NCI-H1694 (cell line): ENCODE data around the gene INPP4B.

Experiments used
- DNase-seq: peaks from one replicate; lab custom pipeline; 2025; lab: John Stamatoyannopoulos, UW

INPP4B gene

DNA sequence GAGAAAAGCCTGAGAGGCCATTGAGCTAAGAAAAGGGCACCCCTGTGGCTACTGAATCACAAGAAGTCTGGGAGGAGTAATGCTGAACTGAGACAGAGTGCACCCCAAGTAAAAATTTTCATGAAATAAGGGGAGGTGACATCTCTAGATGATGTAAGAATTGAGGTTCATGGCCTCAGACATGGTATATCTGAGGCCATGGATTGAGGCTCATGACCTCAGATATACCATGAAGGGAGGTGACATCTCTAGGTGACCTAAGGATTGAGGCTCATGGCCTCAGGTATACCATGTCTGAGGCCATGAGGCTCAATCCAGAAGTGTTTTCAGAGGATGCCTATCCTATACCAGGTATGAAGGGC lies 560.9 kb downstream of the INPP4B start:
- DNase-seq: no peak

DNA sequence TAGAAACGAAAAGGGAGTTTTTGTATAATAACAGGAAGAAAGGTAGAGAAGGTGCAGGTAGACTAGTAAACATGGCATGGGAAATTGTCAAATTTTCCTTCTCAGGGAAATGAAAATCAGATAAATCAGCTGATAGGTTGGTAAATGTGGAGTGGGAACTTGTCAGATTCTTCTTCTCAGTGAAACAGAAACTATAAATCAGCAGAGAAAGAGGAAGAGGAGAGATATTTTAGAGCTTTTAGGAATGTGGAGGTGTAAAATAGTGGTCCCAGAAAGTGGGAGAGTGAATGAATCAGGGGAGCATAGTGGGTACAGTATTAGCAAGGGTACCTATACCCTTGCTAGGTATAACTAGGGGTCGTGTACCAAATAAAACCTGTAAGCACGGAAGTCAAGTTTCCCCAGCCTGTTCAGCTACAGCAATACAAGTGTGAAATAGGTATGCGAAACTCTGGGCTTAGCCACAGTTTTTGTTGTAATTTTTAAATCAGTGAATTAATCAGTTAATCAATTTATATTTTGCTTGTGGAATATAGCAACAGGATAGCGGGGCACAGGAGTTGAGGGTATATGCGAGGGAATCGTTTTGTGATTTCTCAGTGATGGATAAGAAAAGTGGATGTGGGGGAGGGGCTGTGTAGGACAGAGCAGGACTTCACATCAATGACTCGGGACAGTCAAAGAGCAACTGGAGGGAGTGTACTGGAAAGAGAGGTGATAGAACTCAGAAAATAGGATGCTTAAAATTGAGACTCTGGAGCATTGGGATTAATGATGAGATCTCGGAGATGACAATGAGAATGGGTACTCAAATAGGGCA lies 561.5 kb downstream of the INPP4B start:
- no peak for DNase-seq

DNA sequence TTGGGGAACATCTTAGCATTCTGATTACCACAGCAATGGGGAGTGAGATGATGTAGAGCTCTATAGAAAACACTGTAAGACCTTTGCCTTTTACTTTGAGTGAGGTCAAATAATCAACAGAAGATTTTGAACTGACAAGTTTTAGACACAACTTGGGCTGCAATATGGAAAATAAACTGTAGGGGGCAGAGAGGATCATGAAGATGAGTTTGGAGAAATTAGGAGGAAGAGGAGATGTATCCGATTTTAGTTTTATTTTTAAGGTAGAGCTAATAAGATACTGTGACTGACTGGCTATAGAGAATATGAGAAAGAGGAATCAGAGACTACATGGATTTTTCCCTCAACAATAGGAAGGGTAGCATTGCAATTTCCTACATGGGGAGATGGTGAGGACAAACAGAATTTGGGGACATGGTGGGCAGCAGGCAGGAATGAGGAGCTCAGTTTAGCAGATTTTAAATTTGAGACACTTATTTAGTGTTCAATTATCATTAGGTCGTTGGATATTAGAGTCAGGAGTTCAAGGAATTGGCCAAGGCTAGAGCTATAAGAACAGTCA lies 563.1 kb downstream of the INPP4B start:
- peak; percentile 2 for DNase-seq

DNA sequence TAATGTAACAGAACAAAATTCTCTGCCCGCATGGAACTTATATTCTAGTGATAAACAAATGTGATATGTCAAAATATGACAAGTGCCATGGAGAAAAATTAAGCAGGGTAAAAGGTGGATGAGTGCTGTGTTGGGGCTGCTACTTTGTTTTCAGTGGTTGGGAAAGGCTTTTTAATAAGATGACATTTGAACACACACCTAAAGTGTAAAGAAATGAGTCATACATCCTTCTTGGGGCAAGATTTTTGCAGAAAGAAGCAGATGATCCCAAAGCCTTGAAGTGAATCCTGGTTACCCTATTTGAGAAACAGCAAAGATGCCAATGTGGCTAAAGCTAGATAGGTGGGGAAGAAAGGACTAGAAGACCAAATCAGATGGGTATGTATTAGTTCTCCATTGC lies 564.1 kb downstream of the INPP4B start:
- DNase-seq: no peak

DNA sequence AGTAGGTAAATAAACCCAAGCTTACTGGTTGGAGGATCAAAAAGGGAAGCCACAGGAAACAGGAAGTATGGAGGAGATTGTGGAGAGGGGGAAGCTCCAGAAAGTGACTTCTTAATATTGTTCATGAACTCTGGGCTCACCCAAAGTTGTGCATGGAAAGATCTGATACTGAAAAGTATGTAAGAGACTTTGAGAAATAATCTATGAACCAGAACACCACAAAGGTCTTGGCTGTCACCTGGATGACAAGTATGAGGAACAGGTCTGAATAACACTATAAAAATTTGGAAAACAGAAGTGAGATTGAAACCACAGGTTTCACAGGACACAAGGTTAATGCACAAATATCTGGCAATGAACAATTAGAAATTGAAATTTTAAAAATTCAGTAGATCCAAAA lies 567.4 kb downstream of the INPP4B start:
- DNase-seq: no peak

- no peak for DNase-seq
Measured at GRCh38 chr4:142278171-142278570, 567.9 kb downstream of the INPP4B start.

DNA sequence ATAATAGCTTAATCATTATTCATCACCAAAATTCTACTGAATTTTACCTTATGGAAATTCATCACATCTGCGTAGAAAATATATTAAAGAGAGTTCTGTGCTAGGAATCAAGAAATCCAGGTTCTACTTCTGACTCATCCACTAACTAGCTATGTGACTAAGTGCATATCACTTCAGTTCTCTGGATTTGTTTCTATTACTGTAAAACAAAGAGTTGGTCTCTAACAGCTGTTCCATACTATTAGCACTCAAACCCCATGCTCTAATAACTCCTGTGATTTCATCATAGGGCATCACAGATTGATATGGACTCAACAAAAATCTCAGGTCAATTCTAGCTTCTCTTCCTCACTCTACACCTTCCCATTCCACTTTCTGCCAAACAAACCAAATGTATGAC lies 572.0 kb downstream of the INPP4B start:
- no peak for DNase-seq

- DNase-seq: no peak
Measured at GRCh38 chr4:142272452-142272851, 573.6 kb downstream of the INPP4B start.

GRCh38 chr4:142271832-142272231 lies 574.3 kb downstream of the INPP4B start:
- DNase-seq: no peak

DNA sequence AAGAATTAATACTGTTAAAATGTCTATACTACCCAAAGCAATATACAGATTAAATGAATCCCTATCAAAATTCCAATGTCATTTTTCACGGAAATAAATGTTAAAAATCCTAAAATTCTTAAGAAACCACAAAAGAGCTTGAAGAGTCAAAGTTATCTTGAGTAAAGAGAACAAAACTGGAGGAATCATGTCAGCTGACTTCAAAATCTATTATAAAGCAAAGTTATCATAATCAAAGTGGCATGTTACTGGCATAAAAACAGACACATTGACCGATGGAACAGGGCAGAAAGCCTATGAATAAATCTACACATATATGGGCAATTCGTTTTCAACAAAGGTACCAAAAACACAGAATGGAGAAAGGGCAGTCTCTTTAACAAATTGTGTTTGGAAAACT lies 579.0 kb downstream of the INPP4B start:
- DNase-seq: no peak

DNA sequence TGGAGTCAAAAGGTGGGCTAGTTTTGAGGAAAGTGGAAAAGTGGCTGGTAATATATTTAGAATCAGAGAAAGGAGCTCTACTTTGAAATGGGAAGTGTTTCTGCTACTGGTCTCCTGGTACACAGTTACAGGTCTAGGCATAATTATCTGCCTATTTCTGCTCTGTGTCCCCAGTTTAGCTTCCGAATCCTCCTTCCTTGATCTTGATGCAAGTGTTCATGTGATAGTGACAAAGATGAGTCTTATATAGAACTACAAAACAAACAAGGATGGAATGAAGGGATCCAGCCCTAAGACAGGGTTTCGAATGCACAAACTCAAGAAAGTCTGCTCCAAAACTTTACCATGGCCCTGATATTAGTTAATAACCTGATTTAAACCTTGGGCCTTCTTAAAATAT lies 580.2 kb downstream of the INPP4B start:
- DNase-seq: no peak

DNA sequence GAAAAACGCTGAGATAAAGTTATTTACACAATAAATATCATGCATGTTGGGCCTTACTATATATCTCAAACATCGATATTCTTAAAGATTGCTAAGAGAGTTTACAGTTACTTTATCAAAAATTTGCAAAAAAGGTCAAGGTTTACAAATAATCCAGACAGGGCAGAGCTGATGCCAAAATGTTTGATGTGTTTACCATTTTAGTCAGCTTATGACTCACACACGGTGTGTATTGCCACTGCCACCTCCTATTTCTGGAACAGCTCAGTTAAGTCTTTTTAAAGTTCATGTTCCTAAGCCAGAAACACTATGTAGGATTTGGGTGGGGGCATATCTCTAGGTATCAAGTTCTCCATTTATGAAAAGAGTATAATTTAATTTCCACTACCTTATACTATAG lies 580.6 kb downstream of the INPP4B start:
- no peak for DNase-seq

DNA sequence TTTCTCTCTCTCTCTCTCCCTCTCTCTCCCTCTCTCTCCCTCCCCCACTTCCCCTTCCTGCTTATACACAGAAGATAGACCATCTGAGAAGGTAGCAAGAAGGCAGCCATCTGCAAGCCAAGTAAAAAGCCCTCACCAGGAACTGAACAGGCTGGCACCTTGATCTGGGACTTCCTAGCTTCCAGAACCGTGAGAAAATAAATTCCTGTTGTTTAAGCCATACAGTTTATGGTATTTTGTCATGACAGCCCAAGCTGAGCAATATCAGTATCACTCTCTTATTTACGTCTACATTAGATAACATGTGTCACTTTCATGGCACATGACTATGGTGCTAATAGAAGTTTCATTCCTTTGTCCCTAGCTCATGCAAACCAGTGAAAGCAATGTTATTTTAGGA lies 581.1 kb downstream of the INPP4B start:
- no peak for DNase-seq

GRCh38 chr4:142262956-142263355 lies 583.1 kb downstream of the INPP4B start:
- DNase-seq: no peak

DNA sequence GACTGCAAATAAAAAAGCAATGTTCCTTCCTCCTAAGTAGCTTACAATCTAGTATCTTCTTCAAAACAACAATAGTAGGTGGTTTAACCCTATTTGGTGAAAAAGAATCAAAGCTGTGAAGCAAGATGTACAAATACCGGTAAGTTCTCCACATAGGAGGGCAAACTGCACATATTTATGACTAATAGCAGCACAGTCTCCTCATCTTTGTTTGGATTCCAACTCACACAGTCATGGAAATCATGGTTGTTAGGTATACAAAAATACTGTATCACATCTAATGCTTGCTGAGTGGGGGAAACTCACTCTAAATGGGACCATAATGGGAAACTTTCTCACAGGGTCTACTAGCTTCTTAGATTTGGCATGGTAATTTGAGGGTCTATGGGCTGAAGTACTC lies 597.2 kb downstream of the INPP4B start:
- DNase-seq: no peak

GRCh38 chr4:142243255-142243654 lies 602.8 kb downstream of the INPP4B start:
- DNase-seq: no peak

DNA sequence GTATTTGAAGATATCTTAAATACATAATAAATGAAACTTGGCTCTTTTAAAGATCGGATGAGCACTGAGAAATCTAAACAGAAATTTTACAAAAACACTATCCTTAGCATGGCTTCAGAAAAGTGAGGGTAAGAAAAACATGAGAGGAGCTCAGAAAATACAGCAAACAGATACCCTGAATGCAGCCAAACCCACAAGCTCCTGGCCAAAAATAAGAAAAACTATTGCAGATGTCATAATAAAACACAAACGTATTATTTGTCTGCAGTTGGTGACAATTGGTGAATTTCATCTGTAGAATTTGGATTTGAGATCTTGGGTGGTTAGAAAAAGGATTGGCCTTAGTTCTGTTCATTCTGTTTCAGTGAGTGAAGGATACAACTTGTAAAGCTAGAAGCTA lies 603.9 kb downstream of the INPP4B start:
- no peak for DNase-seq

- no peak for DNase-seq
Measured at GRCh38 chr4:142238589-142238988, 607.5 kb downstream of the INPP4B start.

DNA sequence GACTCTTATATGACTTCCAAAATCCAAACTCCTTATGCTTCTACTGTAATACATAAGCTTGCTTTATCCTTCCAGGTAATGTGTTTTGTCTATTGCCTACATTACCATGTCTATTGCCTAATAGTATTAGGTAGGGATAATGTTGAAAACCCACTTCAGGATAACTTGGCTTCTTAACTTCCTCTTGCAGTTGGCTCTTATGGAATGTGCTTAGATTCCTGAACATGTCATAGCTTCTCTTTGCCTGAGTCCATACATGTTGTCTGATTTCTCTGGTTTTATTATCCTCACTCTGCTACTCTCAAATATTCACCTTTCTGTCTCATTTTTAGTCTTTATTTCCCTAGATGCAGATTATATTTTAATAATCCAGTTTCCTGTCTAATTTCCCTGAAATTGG lies 609.8 kb downstream of the INPP4B start:
- DNase-seq: no peak

DNA sequence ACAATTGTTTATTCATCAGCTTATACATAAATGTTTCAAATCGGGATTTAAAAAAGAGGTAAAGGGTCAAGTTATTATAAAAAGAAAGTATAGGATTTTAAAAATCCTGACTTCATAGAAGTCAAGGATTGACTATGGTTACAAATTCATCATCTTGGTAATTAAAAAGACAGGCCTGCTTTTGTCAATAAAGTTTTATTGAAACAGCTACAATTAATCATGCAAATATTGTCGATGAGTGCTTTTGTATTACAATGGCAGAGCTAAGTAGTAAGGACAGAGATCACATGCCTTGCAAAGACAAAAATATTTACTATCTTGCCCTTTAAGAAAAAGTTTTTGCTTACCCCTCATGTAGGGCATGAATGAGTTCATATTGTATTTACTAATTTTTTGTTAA lies 614.3 kb downstream of the INPP4B start:
- no peak for DNase-seq

GRCh38 chr4:142230991-142231390 lies 615.1 kb downstream of the INPP4B start:
- DNase-seq: no peak

- DNase-seq: no peak
Measured at GRCh38 chr4:142226014-142226413, 620.1 kb downstream of the INPP4B start.

- no peak for DNase-seq
Measured at GRCh38 chr4:142222127-142222526, 624.0 kb downstream of the INPP4B start.

DNA sequence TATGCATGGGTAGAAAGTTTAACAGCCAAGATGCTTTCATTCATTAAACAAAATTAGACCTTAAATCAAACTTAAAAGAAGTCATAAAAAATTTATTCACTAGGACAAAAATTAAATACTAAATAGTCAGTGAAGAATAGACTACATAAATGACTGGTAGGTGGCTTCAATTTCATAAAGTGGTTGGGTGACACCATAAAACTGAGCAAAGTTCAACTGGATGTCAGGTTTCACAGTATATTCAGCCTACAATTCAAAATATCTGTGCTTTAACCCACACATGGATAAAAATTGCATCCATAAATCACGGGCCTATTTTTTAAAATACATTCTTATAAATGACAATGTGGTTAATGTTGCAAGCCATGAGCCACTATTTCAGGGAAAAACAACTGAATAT lies 627.4 kb downstream of the INPP4B start:
- no peak for DNase-seq
